A549 (cell line): ENCODE measurements around the gene MARK2. TPM values are rescaled to one million over a fixed set of nuclear protein-coding genes. Genes with fewer than 3 reads are reported as not detected.
A peak's percentile ranks its signal among the peaks of the same experiment; 100 is the strongest.

Source experiments
- ATAC-seq, 2 experiments: fragments of 200-7000 bp in 1 of 2; fragments of >200 bp in 1 of 2; cut with Nextera tagmentation in 1 of 2; cut with Tn5 transposase in 1 of 2; 3 replicates each; pipeline versions ENCODE4 v1.8.0 to v1.9.1; 2018 to 2020; ENCODE audit warnings: mild to moderate bottlenecking in 1 of 2, moderate library complexity in 1 of 2
- CTCF ChIA-PET: fragments of 300-600 bp; sonication (Branson Sonifier 250); formaldehyde crosslinking; extraction: SDS; loops from one replicate; lab custom pipeline; 2021; ENCODE audit warnings: antibody characterized with exemption, inconsistent platforms; lab: Yijun Ruan, JAX
- POLR2A ChIA-PET: fragments of 350-600 bp; formaldehyde crosslinking; extraction: SDS; loops from one replicate; lab custom pipeline; 2021; ENCODE audit warnings: antibody characterized with exemption, inconsistent platforms; lab: Yijun Ruan, JAX
- DNase-seq, 2 experiments: peaks; one replicate each; pipeline versions ENCODE4 v3.0.0 to v3.0.0-alpha.2; 2011 to 2016; ENCODE audit warnings: low read depth in 1 of 2, low spot score in 1 of 2
- FAIRE-seq: peaks from 2 replicates; lab custom pipeline; 2011; peaks lifted over from hg19 to GRCh38; lab: Jason Lieb, UNC
- H3K27ac ChIP-seq, 2 experiments: fragments of >200 bp; sonication (Bioruptor Twin); formaldehyde crosslinking; 3 replicates each; pipeline ENCODE4 v1.5.1; 2016 to 2017
- H3K4me1 ChIP-seq: fragments of >200 bp; sonication (Bioruptor Twin); formaldehyde crosslinking; 3 replicates; pipeline ENCODE4 v1.6.1; 2016
- H3K4me2 ChIP-seq: fragments of >200 bp; sonication (Bioruptor Twin); formaldehyde crosslinking; 3 replicates; pipeline ENCODE4 v1.6.1; 2016
- H3K4me3 ChIP-seq: fragments of >200 bp; sonication (Bioruptor Twin); formaldehyde crosslinking; 3 replicates; pipeline ENCODE4 v1.5.1; 2016
- H3K9me3 ChIP-seq: fragments of >200 bp; sonication (Bioruptor Twin); formaldehyde crosslinking; 3 replicates; pipeline ENCODE4 v1.6.1; 2016
- BHLHE40 ChIP-seq: IDR thresholded peaks from 2 replicates; pipeline ENCODE4 v1.6.1; 2012; ENCODE audit warnings: low read depth, low read length, inconsistent platforms
- CEBPB ChIP-seq, 2 experiments: fragments of >200 bp in 1 of 2; sonication (Bioruptor Twin) in 1 of 2; formaldehyde crosslinking in 1 of 2; IDR thresholded peaks; 2 replicates each; pipeline ENCODE4 v1.6.1; 2012 to 2016
- CHD2 ChIP-seq: fragments of 150-350 bp; IDR thresholded peaks from 2 replicates; pipeline ENCODE4 v1.6.1; 2014; ENCODE audit warnings: low read length; ENCODE audit not compliant: partially characterized antibody
- CHD4 ChIP-seq: fragments of 200-600 bp; sonication (generic); IDR thresholded peaks from 2 replicates; pipeline ENCODE4 v1.6.1; 2016; ENCODE audit warnings: antibody characterized with exemption, mild to moderate bottlenecking, borderline replicate concordance
- EP300 ChIP-seq, 2 experiments: fragments of >200 bp; sonication (Bioruptor Twin); formaldehyde crosslinking; IDR thresholded peaks; 2 replicates in 1 of 2; 3 replicates in 1 of 2; pipeline ENCODE4 v1.6.1; 2016 to 2017
- ESRRA ChIP-seq: fragments of 150-350 bp; IDR thresholded peaks from 2 replicates; pipeline ENCODE4 v1.6.1; 2014; ENCODE audit warnings: mild to moderate bottlenecking, low read length, borderline replicate concordance
- FOSL2 ChIP-seq, 2 experiments: fragments of 450-650 bp in 1 of 2; fragments of >200 bp in 1 of 2; sonication (Bioruptor Twin) in 1 of 2; formaldehyde crosslinking; IDR thresholded peaks; 2 replicates each; pipeline versions ENCODE4 v1.5.0 to v1.6.1; 2016 to 2020; ENCODE audit warnings: mild to moderate bottlenecking in 1 of 2, moderate library complexity in 1 of 2
- GATA3 ChIP-seq: IDR thresholded peaks from 2 replicates; pipeline ENCODE4 v1.6.1; 2012; ENCODE audit warnings: borderline replicate concordance
- HEYL ChIP-seq: fragments of 250-450 bp; sonication (Bioruptor Pico); IDR thresholded peaks from 2 replicates; pipeline ENCODE4 v1.8.0; 2021; ENCODE audit warnings: mild to moderate bottlenecking, moderate library complexity
- HOXA7 ChIP-seq: fragments of 250-450 bp; sonication (Bioruptor Pico); IDR thresholded peaks from 2 replicates; pipeline ENCODE4 v1.5.0; 2020; ENCODE audit warnings: mild to moderate bottlenecking, moderate library complexity
- JUN ChIP-seq, 2 experiments: fragments of >200 bp; sonication (Bioruptor Twin); formaldehyde crosslinking; IDR thresholded peaks; 2 replicates in 1 of 2; 3 replicates in 1 of 2; pipeline ENCODE4 v1.6.1; 2016 to 2017
- JUNB ChIP-seq: fragments of >200 bp; sonication (Bioruptor Twin); formaldehyde crosslinking; IDR thresholded peaks from 2 replicates; pipeline ENCODE4 v1.6.1; 2016
- KDM1A ChIP-seq: fragments of 200-600 bp; sonication (generic); IDR thresholded peaks from 2 replicates; pipeline ENCODE4 v1.6.1; 2016; ENCODE audit warnings: low read depth, mild to moderate bottlenecking
- KDM5A ChIP-seq: fragments of 200-600 bp; sonication (generic); IDR thresholded peaks from 2 replicates; pipeline ENCODE4 v1.6.1; 2016; ENCODE audit warnings: antibody characterized with exemption, mild to moderate bottlenecking
- MAFK ChIP-seq: fragments of 450-650 bp; IDR thresholded peaks from 2 replicates; pipeline ENCODE4 v1.6.1; 2014; ENCODE audit not compliant: partially characterized antibody
- NPAS2 ChIP-seq: fragments of 250-450 bp; sonication (Bioruptor Pico); IDR thresholded peaks from 2 replicates; pipeline ENCODE4 v1.8.0; 2022; ENCODE audit warnings: mild to moderate bottlenecking, moderate library complexity, borderline replicate concordance
- NR3C1 ChIP-seq: fragments of >200 bp; sonication (Bioruptor Twin); formaldehyde crosslinking; IDR thresholded peaks from 3 replicates; pipeline ENCODE4 v1.6.1; 2017
- RAD21 ChIP-seq, 2 experiments: fragments of >200 bp in 1 of 2; sonication (Bioruptor Twin) in 1 of 2; formaldehyde crosslinking in 1 of 2; IDR thresholded peaks in 1 of 2; conservative IDR thresholded peaks in 1 of 2; 2 replicates in 1 of 2; 3 replicates in 1 of 2; pipeline ENCODE4 v1.6.1; 2012 to 2018; ENCODE audit warnings: inconsistent platforms in 1 of 2
- RARB ChIP-seq: fragments of 250-450 bp; sonication (Bioruptor Pico); IDR thresholded peaks from 2 replicates; pipeline ENCODE4 v1.8.0; 2021; ENCODE audit warnings: mild to moderate bottlenecking, moderate library complexity
- RCOR1 ChIP-seq: fragments of 150-350 bp; IDR thresholded peaks from 2 replicates; pipeline ENCODE4 v1.6.1; 2014; ENCODE audit warnings: antibody characterized with exemption, low read length, low read depth
- RNF2 ChIP-seq: fragments of 200-600 bp; sonication (generic); IDR thresholded peaks from 2 replicates; pipeline ENCODE4 v1.6.1; 2016; ENCODE audit warnings: low read depth, mild to moderate bottlenecking, antibody characterized with exemption, moderate library complexity, borderline replicate concordance
- ZC3H11A ChIP-seq: fragments of 450-650 bp; IDR thresholded peaks from 2 replicates; pipeline ENCODE4 v1.6.1; 2014; ENCODE audit warnings: antibody characterized with exemption, mild to moderate bottlenecking
- ZFP36 ChIP-seq: fragments of 450-650 bp; IDR thresholded peaks from 2 replicates; pipeline ENCODE4 v1.6.1; 2014; ENCODE audit warnings: borderline replicate concordance; ENCODE audit not compliant: partially characterized antibody
- ZSCAN20 ChIP-seq: fragments of 250-450 bp; sonication (Bioruptor Pico); IDR thresholded peaks from 2 replicates; pipeline ENCODE4 v1.8.0; 2022; ENCODE audit warnings: mild to moderate bottlenecking, moderate library complexity
- WGBS: methylation state at CpG from one replicate; pipeline ENCODE4 v1.1.6; 2017; ENCODE audit errors: missing lambda C conversion rate; 5-methylcytosine and 5-hydroxymethylcytosine counted together
- polyA plus RNA-seq, 4 experiments: library from polyadenylated mRNA; depleted of rRNA in 3 of 4; stranded (reverse); fragments of >200 nt; fragmentation: RNase III in 1 of 4; extraction: RNeasy Plus Mini Kit Qiagen cat#74134 plus additional on column Dnase treatment in 1 of 4; gene quantifications; 2 replicates in 3 of 4; 3 replicates in 1 of 4; pipeline ENCODE4 v1.2.3, GENCODE V29; 2011 to 2017
- TF ChIP-seq, protein P1 (sequence below): fragments of 450-650 bp; IDR thresholded peaks from 2 replicates; pipeline ENCODE4 v1.6.1; 2014; ENCODE audit warnings: antibody characterized with exemption
- TF ChIP-seq, protein P2 (sequence below): IDR thresholded peaks from 2 replicates; pipeline ENCODE4 v1.6.1; 2012
- TF ChIP-seq, protein P3 (sequence below): IDR thresholded peaks from 2 replicates; pipeline ENCODE4 v1.6.1; 2012

Gene MARK2
- polyA plus RNA-seq, 2 of the 4 experiments (the other 2 are of a cell fraction) = 20.2 to 28.4 TPM

GRCh38 chr11:63866211-63866610, 27.3 kb downstream of the MARK2 start:
- no peak for TF ChIP-seq HEYL (CRISPR knock-in tag)
- no peak for TF ChIP-seq KDM1A
- no peak for TF ChIP-seq NPAS2
- no peak for TF ChIP-seq BHLHE40
- TF ChIP-seq JUN (IDR thresholded peaks at IDR 0.05) = no peak
- no peak for TF ChIP-seq ZFP36
- no peak for TF ChIP-seq EP300 (IDR thresholded peaks at IDR 0.05)
- no peak for TF ChIP-seq JUNB
- TF ChIP-seq, protein P1, sequence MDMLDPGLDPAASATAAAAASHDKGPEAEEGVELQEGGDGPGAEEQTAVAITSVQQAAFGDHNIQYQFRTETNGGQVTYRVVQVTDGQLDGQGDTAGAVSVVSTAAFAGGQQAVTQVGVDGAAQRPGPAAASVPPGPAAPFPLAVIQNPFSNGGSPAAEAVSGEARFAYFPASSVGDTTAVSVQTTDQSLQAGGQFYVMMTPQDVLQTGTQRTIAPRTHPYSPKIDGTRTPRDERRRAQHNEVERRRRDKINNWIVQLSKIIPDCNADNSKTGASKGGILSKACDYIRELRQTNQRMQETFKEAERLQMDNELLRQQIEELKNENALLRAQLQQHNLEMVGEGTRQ = no peak
- no peak overlapping the region for H3K4me2 ChIP-seq
- FAIRE-seq = no peak
- POLR2A ChIA-PET = no interaction called here
- 0 out of 6 replicates have a peak overlapping the region, but pooled peaks of 1 of the 2 experiments have one; percentile 13 for H3K27ac ChIP-seq
- no peaks in the 10 kb centered on the region for H3K9me3 ChIP-seq
- 85% methylated on average over 4 of the region's 4 CpGs for WGBS
- CTCF ChIA-PET = interaction anchor here (1.3 to 3.4 kb wide), 4 partner anchors 9 to 55 kb away, joined by 3 to 17 read pairs (median 7); no protein-coding TSS in a partner anchor
- H3K4me1 ChIP-seq = peaks cover 57% of the 10 kb centered on the region
- ATAC-seq = no peak
- DNase-seq = no peak
- H3K4me3 ChIP-seq = no peak overlapping the region

- no peak for FAIRE-seq
- no peak for TF ChIP-seq CEBPB (IDR thresholded peaks at IDR 0.05)
- no peak for TF ChIP-seq KDM5A
- no peak for TF ChIP-seq GATA3
- no peak for TF ChIP-seq CHD2
- no peak for TF ChIP-seq NR3C1
- TF ChIP-seq, protein P1 = no peak
- no peak for TF ChIP-seq JUN (IDR thresholded peaks at IDR 0.05)
- TF ChIP-seq ZFP36 = no peak
- no peak for TF ChIP-seq BHLHE40
- TF ChIP-seq RCOR1 = no peak
- no peak for TF ChIP-seq HOXA7 (CRISPR knock-in tag)
- TF ChIP-seq RNF2 = no peak
- TF ChIP-seq, protein P2, sequence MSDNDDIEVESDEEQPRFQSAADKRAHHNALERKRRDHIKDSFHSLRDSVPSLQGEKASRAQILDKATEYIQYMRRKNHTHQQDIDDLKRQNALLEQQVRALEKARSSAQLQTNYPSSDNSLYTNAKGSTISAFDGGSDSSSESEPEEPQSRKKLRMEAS = no peak
- H3K9me3 ChIP-seq = no peaks in the 10 kb centered on the region
- ChIA-PET CTCF (interaction anchor here (0.5 to 3.4 kb wide), 9 partner anchors 11 to 78 kb away, joined by 3 to 17 read pairs (median 4); no protein-coding TSS in a partner anchor), POLR2A (no interaction called here)
- no peak overlapping the region for H3K4me3 ChIP-seq
- H3K27ac ChIP-seq = no peak overlapping the region
- 99% methylated on average over 4 of the region's 4 CpGs for WGBS
- no peak overlapping the region for H3K4me2 ChIP-seq
- peaks cover 64% of the 10 kb centered on the region for H3K4me1 ChIP-seq
- no peak for ATAC-seq
- no peak for DNase-seq
Measured at GRCh38 chr11:63867511-63867910, 28.6 kb downstream of the MARK2 start.

- ATAC-seq = no peak
- ChIA-PET POLR2A (no interaction called here), CTCF (interaction anchor here (0.5 to 2.0 kb wide), 2 partner anchors 12 to 77 kb away, joined by 3 to 5 read pairs; no protein-coding TSS in a partner anchor)
- H3K27ac ChIP-seq = no peak overlapping the region
- H3K4me2 ChIP-seq = no peak overlapping the region
- no peak for DNase-seq
- FAIRE-seq = no peak
- 89% methylated on average over 9 of the region's 9 CpGs for WGBS
- TF ChIP-seq ZC3H11A (no peak), ZSCAN20 (CRISPR knock-in tag) (no peak), KDM1A (no peak), FOSL2 (IDR thresholded peaks at IDR 0.05) (no peak), FOSL2 (CRISPR knock-in tag; IDR thresholded peaks at IDR 0.05) (no peak), ESRRA (no peak), HOXA7 (CRISPR knock-in tag) (no peak), RCOR1 (no peak), JUNB (no peak), ZFP36 (no peak), RARB (CRISPR knock-in tag) (no peak), GATA3 (no peak), RAD21 (conservative IDR thresholded peaks at IDR 0.05 in 1 of 2, IDR thresholded peaks at IDR 0.05 in 1 of 2) (no peak), EP300 (IDR thresholded peaks at IDR 0.05) (no peak), NPAS2 (no peak), MAFK (no peak), CHD4 (no peak), BHLHE40 (no peak)
- TF ChIP-seq, protein P3, sequence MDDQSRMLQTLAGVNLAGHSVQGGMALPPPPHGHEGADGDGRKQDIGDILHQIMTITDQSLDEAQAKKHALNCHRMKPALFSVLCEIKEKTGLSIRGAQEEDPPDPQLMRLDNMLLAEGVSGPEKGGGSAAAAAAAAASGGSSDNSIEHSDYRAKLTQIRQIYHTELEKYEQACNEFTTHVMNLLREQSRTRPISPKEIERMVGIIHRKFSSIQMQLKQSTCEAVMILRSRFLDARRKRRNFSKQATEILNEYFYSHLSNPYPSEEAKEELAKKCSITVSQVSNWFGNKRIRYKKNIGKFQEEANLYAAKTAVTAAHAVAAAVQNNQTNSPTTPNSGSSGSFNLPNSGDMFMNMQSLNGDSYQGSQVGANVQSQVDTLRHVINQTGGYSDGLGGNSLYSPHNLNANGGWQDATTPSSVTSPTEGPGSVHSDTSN = no peak
- no peaks in the 10 kb centered on the region for H3K9me3 ChIP-seq
- H3K4me3 ChIP-seq = no peak overlapping the region
- peaks cover 60% of the 10 kb centered on the region for H3K4me1 ChIP-seq
Measured at GRCh38 chr11:63868399-63869064, 29.6 kb downstream of the MARK2 start.
